Upper lobe of left lung (tissue), 6 donors: ENCODE results near the gene POLK. TPM values are rescaled to one million over a fixed set of nuclear protein-coding genes. Genes with fewer than 3 reads are reported as not detected.
A peak's percentile ranks its signal among the peaks of the same experiment; 100 is the strongest.

Experiments
- ATAC-seq, 2 donors: fragments of 200-7000 bp; cut with Tn5 transposase; one replicate each; pipeline ENCODE4 v1.9.1; 2022; ENCODE audit warnings: mild to moderate bottlenecking in 2 of 2, moderate library complexity in 2 of 2; ENCODE audit not compliant: low FRiP score in 2 of 2
- DNase-seq, 2 donors: peaks; one replicate each; pipeline ENCODE4 v3.0.0-alpha.2; 2019 to 2020
- H3K27ac ChIP-seq, 4 donors: fragments of 200-600 bp; sonication (generic); one replicate each; pipeline ENCODE4 v1.5.1; 2016 to 2019
- H3K27me3 ChIP-seq, 4 donors: fragments of 200-600 bp; sonication (generic); one replicate each; pipeline ENCODE4 v1.5.1; 2017 to 2019
- H3K36me3 ChIP-seq, 4 donors: fragments of 200-600 bp; sonication (generic); one replicate each; pipeline ENCODE4 v1.5.1; 2016 to 2019
- H3K4me1 ChIP-seq, 4 donors: fragments of 200-600 bp; sonication (generic); one replicate each; pipeline ENCODE4 v1.5.1; 2018 to 2019
- H3K4me3 ChIP-seq, 4 donors: fragments of 200-600 bp; sonication (generic); one replicate each; pipeline ENCODE4 v1.5.1; 2017 to 2019; ENCODE audit warnings: mild to moderate bottlenecking in 2 of 4, moderate library complexity in 1 of 4
- H3K9me3 ChIP-seq, 4 donors: fragments of 200-600 bp; sonication (generic); one replicate each; pipeline ENCODE4 v1.5.1; 2018 to 2019
- CTCF ChIP-seq, 6 experiments: fragments of 450-650 bp in 4 of 6; fragments of 200-600 bp in 2 of 6; sonication (generic) in 2 of 6; IDR thresholded peaks; one replicate each; pipeline ENCODE4 v1.5.1; 2016 to 2019; ENCODE audit warnings: antibody characterized with exemption in 6 of 6
- EP300 ChIP-seq, 4 donors: sonication (generic); formaldehyde crosslinking; IDR thresholded peaks; one replicate each; pipeline ENCODE4 v1.5.1; 2017; ENCODE audit warnings: antibody characterized with exemption in 4 of 4, control low read depth in 2 of 4
- POLR2A ChIP-seq, 4 donors: fragments of 450-650 bp; IDR thresholded peaks; one replicate each; pipeline ENCODE4 v1.5.1; 2016 to 2017; ENCODE audit warnings: antibody characterized with exemption in 4 of 4, mild to moderate bottlenecking in 2 of 4
- POLR2AphosphoS5 ChIP-seq, 2 donors: sonication (generic); formaldehyde crosslinking; IDR thresholded peaks; one replicate each; pipeline ENCODE4 v1.5.1; 2017; ENCODE audit warnings: antibody characterized with exemption in 2 of 2
- WGBS, 2 donors: methylation state at CpG; one replicate each; pipeline ENCODE4 v1.1.5; 2017 to 2018; 5-methylcytosine and 5-hydroxymethylcytosine counted together
- total RNA-seq, 6 donors: library from RNA; depleted of rRNA in 4 of 6; stranded (reverse); fragments of >200 nt in 4 of 6; gene quantifications; one replicate each; pipeline versions ENCODE4 v1.1.0 to v1.2.1, GENCODE V29; 2016 to 2021
- donor health status: DM: no; HTN: no; CAD: no; lungs with moderate emphysema.
- donor health status: DM: no; HTN: yes; CAD: no; lungs with severe emphysema.

Gene POLK
- total RNA-seq, 6 donors from 2014 or later, result 19.2 to 55.3 (median 29.6) TPM

GRCh38 chr5:75509546-75509945, 2.1 kb upstream of the POLK start:
- H3K27ac ChIP-seq, result peak overlapping the region in 3 of 4 donors; percentile 93 to 97 (median 94)
- H3K36me3 ChIP-seq, result no peaks in the 10 kb centered on the region
- H3K4me3 ChIP-seq, result peak overlapping the region in 3 of 4 donors; percentile 81 to 94 (median 83)
- no peaks in the 10 kb centered on the region for H3K27me3 ChIP-seq
- ATAC-seq, result no peak
- DNase-seq, result no peak
- TF ChIP-seq EP300 (IDR thresholded peaks at IDR 0.05), result no peak
- TF ChIP-seq POLR2AphosphoS5 (IDR thresholded peaks at IDR 0.05), result no peak
- TF ChIP-seq POLR2A (IDR thresholded peaks at IDR 0.05), result no peak
- no peak for TF ChIP-seq CTCF (IDR thresholded peaks at IDR 0.05)
- 66 to 67% methylated on average over 4 of the region's 4 CpGs for WGBS, 2 donors
- H3K9me3 ChIP-seq, result no peaks in the 10 kb centered on the region
- peaks cover 33 to 52% (median 36%) of the 10 kb centered on the region in 4 donors for H3K4me1 ChIP-seq

- Histone ChIP-seq H3K27ac (peak overlapping the region; percentile 93 to 97 (median 94)), H3K36me3 (no peaks in the 10 kb centered on the region), H3K9me3 (no peaks in the 10 kb centered on the region), H3K27me3 (no peaks in the 10 kb centered on the region), H3K4me3 (peak overlapping the region; percentile 81 to 96 (median 88)), H3K4me1 (peaks cover 33 to 52% (median 36%) of the 10 kb centered on the region in 4 donors)
- DNase-seq (peak in 1 of 2 donors; percentile 60), ATAC-seq (no peak)
- WGBS, 2 donors, result 0% methylated on average over 1 of the region's 1 CpG
- TF ChIP-seq POLR2AphosphoS5 (IDR thresholded peaks at IDR 0.05), result no peak
- TF ChIP-seq EP300 (IDR thresholded peaks at IDR 0.05), result peak in 1 of 4 donors; percentile 57
- TF ChIP-seq CTCF (IDR thresholded peaks at IDR 0.05), result no peak
- peak in 1 of 4 donors; percentile 41 for TF ChIP-seq POLR2A (IDR thresholded peaks at IDR 0.05)
Observed at GRCh38 chr5:75509956-75510355, 1.7 kb upstream of the POLK start.

- Histone ChIP-seq H3K27me3 (no peaks in the 10 kb centered on the region), H3K4me1 (peaks cover 33 to 52% (median 36%) of the 10 kb centered on the region in 4 donors), H3K9me3 (no peaks in the 10 kb centered on the region), H3K4me3 (peak overlapping the region; percentile 81 to 96 (median 88)), H3K27ac (peak overlapping the region; percentile 93 to 97 (median 94)), H3K36me3 (no peaks in the 10 kb centered on the region)
- WGBS, 2 donors, result 0 to 1% methylated on average over 12 to 15 of the region's 15 CpGs
- no peak for TF ChIP-seq POLR2AphosphoS5 (IDR thresholded peaks at IDR 0.05)
- TF ChIP-seq POLR2A (IDR thresholded peaks at IDR 0.05), result no peak
- no peak for DNase-seq
- ATAC-seq, result peak; percentile 48 to 60
Observed at GRCh38 chr5:75510417-75510835, 1.3 kb upstream of the POLK start.

- WGBS, 2 donors, result 0 to 1% methylated on average over 16 to 42 of the region's 54 CpGs
- Histone ChIP-seq H3K9me3 (no peaks in the 10 kb centered on the region), H3K27me3 (no peaks in the 10 kb centered on the region), H3K27ac (peak overlapping the region; percentile 93 to 97 (median 94)), H3K4me3 (peak overlapping the region; percentile 81 to 96 (median 88)), H3K36me3 (no peaks in the 10 kb centered on the region), H3K4me1 (peaks cover 31 to 51% (median 35%) of the 10 kb centered on the region in 4 donors)
- DNase-seq (peak; percentile 47 to 95), ATAC-seq (peak; percentile 80)
- no peak for TF ChIP-seq POLR2A (IDR thresholded peaks at IDR 0.05)
- no peak for TF ChIP-seq EP300 (IDR thresholded peaks at IDR 0.05)
- TF ChIP-seq CTCF (IDR thresholded peaks at IDR 0.05), result no peak
- no peak for TF ChIP-seq POLR2AphosphoS5 (IDR thresholded peaks at IDR 0.05)
Observed at GRCh38 chr5:75510836-75511434, 756 bp upstream of the POLK start.

- Histone ChIP-seq H3K27me3 (no peaks in the 10 kb centered on the region), H3K27ac (peak overlapping the region; percentile 93 to 97 (median 94)), H3K4me3 (peak overlapping the region; percentile 23 to 94 (median 82)), H3K36me3 (no peaks in the 10 kb centered on the region), H3K4me1 (peaks cover 29 to 43% (median 32%) of the 10 kb centered on the region in 4 donors), H3K9me3 (no peaks in the 10 kb centered on the region)
- no peak for TF ChIP-seq CTCF (IDR thresholded peaks at IDR 0.05)
- TF ChIP-seq EP300 (IDR thresholded peaks at IDR 0.05), result no peak
- TF ChIP-seq POLR2AphosphoS5 (IDR thresholded peaks at IDR 0.05), result no peak
- no peak for TF ChIP-seq POLR2A (IDR thresholded peaks at IDR 0.05)
- DNase-seq (no peak), ATAC-seq (no peak)
- 71 to 76% methylated on average over 16 of the region's 16 CpGs for WGBS, 2 donors
Observed at GRCh38 chr5:75512383-75513074, 838 bp downstream of the POLK start.
